OCI-LY7 (cell line): ENCODE measurements around the gene TMEM181. TPM values are rescaled to one million over a fixed set of nuclear protein-coding genes. Genes with fewer than 3 reads are reported as not detected.

Source experiments
- BruUV-seq: library from RNA; stranded (reverse); fragments of 400-500 nt; replicated peaks from 2 replicates; lab custom pipeline; 2021; lab: Mats Ljungman, UMichigan
- CTCF ChIA-PET: fragments of 300-600 bp; sonication (Branson Sonifier 250); formaldehyde crosslinking; loops from one replicate; lab custom pipeline; 2022; ENCODE audit warnings: antibody characterized with exemption; ENCODE audit not compliant: unreplicated experiment; lab: Charles Lee
- POLR2A ChIA-PET: fragments of 300-600 bp; sonication (Branson Sonifier 250); formaldehyde crosslinking; loops from one replicate; lab custom pipeline; 2022; ENCODE audit warnings: antibody characterized with exemption; lab: Charles Lee
- DNase-seq: peaks from one replicate; pipeline ENCODE4 v3.0.0-alpha.2; 2015; ENCODE audit warnings: low spot score
- H2AFZ ChIP-seq: fragments of 200-600 bp; sonication (generic), shearing (Covaris generic); 2 replicates; pipeline ENCODE4 v1.6.1; 2014; ENCODE audit warnings: mild to moderate bottlenecking, antibody characterized with exemption, low read length, moderate library complexity
- H3K27ac ChIP-seq: fragments of 200-600 bp; sonication (generic); 2 replicates; pipeline ENCODE4 v1.5.1; 2014; ENCODE audit warnings: mixed run types, low read depth, mild to moderate bottlenecking, moderate library complexity, low read length, inconsistent platforms; ENCODE audit not compliant: poor library complexity, severe bottlenecking
- H3K36me3 ChIP-seq: fragments of 200-600 bp; sonication (generic); 2 replicates; pipeline ENCODE4 v1.6.1; 2014; ENCODE audit warnings: mild to moderate bottlenecking, antibody characterized with exemption, low read length, moderate library complexity, mixed read lengths; ENCODE audit not compliant: insufficient read depth
- H3K4me1 ChIP-seq: fragments of 200-600 bp; sonication (generic); 2 replicates; pipeline ENCODE4 v1.5.1; 2014; ENCODE audit warnings: mild to moderate bottlenecking, low read length; ENCODE audit not compliant: insufficient read depth, poor library complexity, severe bottlenecking
- H3K4me2 ChIP-seq: fragments of 200-600 bp; sonication (generic); 2 replicates; pipeline ENCODE4 v1.6.1; 2014; ENCODE audit warnings: mild to moderate bottlenecking, low read length
- H3K4me3 ChIP-seq: fragments of 200-600 bp; sonication (generic); 2 replicates; pipeline ENCODE4 v1.5.1; 2014; ENCODE audit warnings: mild to moderate bottlenecking, low read depth, low read length; ENCODE audit not compliant: poor library complexity, severe bottlenecking
- H3K79me2 ChIP-seq: fragments of 200-600 bp; sonication (generic); 2 replicates; pipeline ENCODE4 v1.6.1; 2016; ENCODE audit warnings: low read depth, mild to moderate bottlenecking, low read length, moderate library complexity, mixed read lengths; ENCODE audit not compliant: insufficient read depth
- H3K9me2 ChIP-seq: fragments of 200-600 bp; sonication (generic); 2 replicates; pipeline ENCODE4 v1.6.1; 2016; ENCODE audit warnings: mild to moderate bottlenecking, low read length, mixed read lengths; ENCODE audit not compliant: insufficient read depth
- H3K9me3 ChIP-seq: fragments of 200-600 bp; sonication (generic); 2 replicates; pipeline ENCODE4 v1.6.1; 2014; ENCODE audit warnings: mild to moderate bottlenecking, mixed run types, low read length, mixed read lengths
- H4K20me1 ChIP-seq: fragments of 200-600 bp; sonication (generic); 2 replicates; pipeline ENCODE4 v1.6.1; 2014; ENCODE audit warnings: mild to moderate bottlenecking, antibody characterized with exemption, low read length, moderate library complexity, mixed read lengths; ENCODE audit not compliant: insufficient read depth
- CTCF ChIP-seq: fragments of 200-600 bp; sonication (generic); conservative IDR thresholded peaks from 2 replicates; pipeline ENCODE4 v1.5.1; 2014; ENCODE audit warnings: mild to moderate bottlenecking, antibody characterized with exemption, low read length, moderate library complexity, mixed read lengths
- EZH2phosphoT487 ChIP-seq: fragments of 200-600 bp; sonication (generic); IDR thresholded peaks from 2 replicates; pipeline ENCODE4 v1.6.1; 2018; ENCODE audit warnings: low read depth, borderline replicate concordance, mild to moderate bottlenecking, mixed run types, antibody characterized with exemption, low read length, moderate library complexity, mixed read lengths
- intact Hi-C: fragments of 100-400 bp; cut with micrococcal nuclease; formaldehyde crosslinking; loops from one replicate; pipeline ENCODE4 v1.10.0; 2022; ENCODE audit not compliant: unreplicated experiment
- total RNA-seq, 2 experiments: library from RNA; depleted of rRNA in 1 of 2; stranded (reverse); fragments of >200 nt in 1 of 2; shearing (Covaris generic) in 1 of 2; gene quantifications; 2 replicates each; pipeline ENCODE4 v1.2.3, GENCODE V29; 2014 to 2022

TMEM181 gene
- total RNA-seq, 2 experiments from 2014 or later, result 8.0 to 12.5 TPM

- Histone ChIP-seq H3K4me1 (peaks cover 10% of the 10 kb centered on the region), H4K20me1 (no peaks in the 10 kb centered on the region; the same call in 1 of the 2 replicates), H3K79me2 (peaks cover 10% of the 10 kb centered on the region; the same call in 1 of the 2 replicates), H3K9me3 (no peaks in the 10 kb centered on the region), H3K4me2 (no peak overlapping the region), H3K27ac (no peak overlapping the region), H3K9me2 (no peaks in the 10 kb centered on the region), H3K36me3 (no peaks in the 10 kb centered on the region), H2AFZ (no peak overlapping the region), H3K4me3 (no peak overlapping the region)
- TF ChIP-seq EZH2phosphoT487 (no peak), CTCF (no peak)
- ChIA-PET CTCF (no interaction called here), POLR2A (no interaction called here)
- no peak for DNase-seq
- intact Hi-C loops, result no loop called here
- BruUV-seq, result no TSS peak
Measured at GRCh38 chr6:158565482-158566040, 5.7 kb downstream of the TMEM181 start.

DNA sequence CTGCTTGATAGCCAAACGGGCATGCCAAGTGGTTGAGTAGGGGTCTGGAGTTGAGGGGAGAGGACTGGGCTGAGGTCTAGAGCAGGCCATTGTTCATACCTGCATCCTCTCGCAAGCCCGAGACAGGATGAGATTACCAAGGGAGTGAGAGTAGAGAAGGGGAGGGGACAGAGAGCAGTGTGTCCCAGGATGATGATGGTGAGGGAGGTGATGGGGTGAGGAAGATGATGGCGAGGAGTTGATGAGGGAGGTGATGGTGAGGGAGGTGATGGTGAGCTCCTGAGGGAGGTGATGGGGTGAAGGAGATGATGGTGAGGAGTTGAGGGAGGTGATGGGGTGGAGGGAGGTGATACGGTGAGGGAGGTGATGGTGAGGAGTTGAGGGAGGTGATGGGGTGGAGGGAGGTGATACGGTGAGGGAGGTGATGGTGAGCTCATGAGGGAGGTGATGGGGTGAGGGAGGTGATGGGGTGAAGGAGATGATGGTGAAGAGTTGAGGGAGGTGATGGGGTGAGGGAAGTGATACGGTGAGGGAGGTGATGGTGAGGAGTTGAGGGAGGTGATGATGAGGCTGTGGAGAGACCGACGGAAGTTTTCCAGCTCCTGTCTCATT lies 6.4 kb downstream of the TMEM181 start:
- H3K9me2 ChIP-seq, result no peaks in the 10 kb centered on the region
- peaks cover 3% of the 10 kb centered on the region for H3K4me1 ChIP-seq
- no peaks in the 10 kb centered on the region; the same call in 1 of the 2 replicates for H4K20me1 ChIP-seq
- peaks cover 2% of the 10 kb centered on the region; the same call in 1 of the 2 replicates for H3K79me2 ChIP-seq
- POLR2A ChIA-PET, result no interaction called here
- H3K27ac ChIP-seq, result no peak overlapping the region
- no peaks in the 10 kb centered on the region for H3K9me3 ChIP-seq
- H3K36me3 ChIP-seq, result no peaks in the 10 kb centered on the region
- no TSS peak for BruUV-seq
- intact Hi-C loops, result no loop called here
- no peak overlapping the region for H2AFZ ChIP-seq
- no peak overlapping the region for H3K4me3 ChIP-seq
- CTCF ChIA-PET, result interaction anchor here (0.6 kb wide), 2 partner anchors 38 to 1597 kb away, joined by 6 read pairs; no protein-coding TSS in a partner anchor
- no peak overlapping the region for H3K4me2 ChIP-seq
- TF ChIP-seq CTCF, result no peak
- no peak for TF ChIP-seq EZH2phosphoT487
- DNase-seq, result no peak

- H2AFZ ChIP-seq, result no peak overlapping the region
- TF ChIP-seq CTCF (no peak), EZH2phosphoT487 (no peak)
- H3K4me2 ChIP-seq, result no peak overlapping the region
- H3K9me3 ChIP-seq, result no peaks in the 10 kb centered on the region
- no peak overlapping the region for H3K4me3 ChIP-seq
- ChIA-PET CTCF (no interaction called here), POLR2A (interaction anchor here (0.5 to 0.8 kb wide), 3 partner anchors 14 to 1393 kb away, joined by 3 read pairs; no protein-coding TSS in a partner anchor)
- no peaks in the 10 kb centered on the region for H3K36me3 ChIP-seq
- H4K20me1 ChIP-seq, result no peaks in the 10 kb centered on the region; the same call in 1 of the 2 replicates
- H3K4me1 ChIP-seq, result no peaks in the 10 kb centered on the region
- no peaks in the 10 kb centered on the region for H3K9me2 ChIP-seq
- intact Hi-C loops, result no loop called here
- no TSS peak for BruUV-seq
- no peak overlapping the region for H3K27ac ChIP-seq
- no peak for DNase-seq
- no peaks in the 10 kb centered on the region for H3K79me2 ChIP-seq
Measured at GRCh38 chr6:158567152-158567551, 7.3 kb downstream of the TMEM181 start.
